Activated naive CD8-positive, alpha-beta T cell treated with anti-CD3 and anti-CD28 coated beads for 36 hours (primary cell): ENCODE results near the gene CORO1C. TPM values are rescaled to one million over a fixed set of nuclear protein-coding genes. Genes with fewer than 3 reads are reported as not detected.

Experiments used
- DNase-seq: peaks from one replicate; pipeline ENCODE4 v3.0.0; 2021
- H3K27ac Mint-ChIP-seq: one replicate; pipeline ENCODE4 v1.8.0; 2022; ENCODE audit warnings: mild to moderate bottlenecking, moderate library complexity, mixed read lengths
- H3K27me3 Mint-ChIP-seq: one replicate; pipeline ENCODE4 v1.8.0; 2022; ENCODE audit warnings: mild to moderate bottlenecking, mixed read lengths
- H3K36me3 Mint-ChIP-seq: one replicate; pipeline ENCODE4 v1.8.0; 2021; ENCODE audit warnings: mild to moderate bottlenecking, mixed read lengths
- H3K4me1 Mint-ChIP-seq: one replicate; pipeline ENCODE4 v1.8.0; 2021; ENCODE audit warnings: mixed read lengths
- H3K4me3 Mint-ChIP-seq: one replicate; pipeline ENCODE4 v1.8.0; 2022; ENCODE audit warnings: mild to moderate bottlenecking, moderate library complexity, mixed read lengths
- H3K9me3 Mint-ChIP-seq: one replicate; pipeline ENCODE4 v1.8.0; 2022; ENCODE audit warnings: mixed read lengths
- total RNA-seq, 2 experiments: library from RNA; stranded (reverse); gene quantifications; one replicate each; pipeline ENCODE4 v1.2.3, GENCODE V29; 2021

The CORO1C gene
- total RNA-seq, 2 experiments from 2014 or later: 87.4 to 90.6 TPM

DNA sequence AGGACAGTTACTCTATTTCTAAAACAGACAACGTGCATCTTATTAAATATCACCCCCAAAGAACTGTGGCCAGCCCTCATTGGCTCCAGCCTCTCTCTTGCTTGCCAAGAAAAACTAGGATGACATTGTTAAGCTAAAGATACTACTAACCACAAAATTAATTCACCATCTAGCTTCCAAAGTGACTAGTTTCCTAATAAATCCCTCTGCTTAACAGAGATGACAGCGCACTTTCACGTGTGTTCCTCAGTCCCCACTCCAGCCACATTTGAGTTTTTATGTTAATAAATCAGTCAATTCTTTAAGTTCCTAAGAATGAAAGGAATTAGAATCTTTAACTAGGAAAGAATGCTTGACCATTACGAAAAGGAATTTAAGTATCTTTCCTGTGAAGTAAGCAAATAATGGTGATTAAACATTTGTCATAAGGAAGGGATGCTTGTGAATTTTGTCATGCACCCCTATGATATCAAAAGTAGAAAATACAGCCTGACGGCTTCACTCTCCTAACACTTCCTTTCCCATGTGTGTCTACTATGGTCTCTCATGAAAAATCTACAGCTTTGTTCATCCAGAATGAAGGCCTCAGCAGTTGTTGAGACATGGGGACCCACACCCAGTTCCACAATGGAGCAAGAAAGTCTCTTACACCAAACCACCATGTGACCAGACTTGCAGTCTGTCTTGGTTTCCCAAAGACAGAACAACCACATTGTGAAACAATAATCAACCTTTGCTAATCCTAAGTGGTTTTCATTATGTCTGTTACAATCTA, 8.1 kb downstream of the CORO1C start:
- Mint-ChIP-seq H3K4me1 (peaks cover 34% of the 10 kb centered on the region), H3K4me3 (no peak overlapping the region), H3K27me3 (no peaks in the 10 kb centered on the region), H3K36me3 (no peaks in the 10 kb centered on the region), H3K9me3 (no peaks in the 10 kb centered on the region), H3K27ac (no peak overlapping the region)
- no peak for DNase-seq

DNA sequence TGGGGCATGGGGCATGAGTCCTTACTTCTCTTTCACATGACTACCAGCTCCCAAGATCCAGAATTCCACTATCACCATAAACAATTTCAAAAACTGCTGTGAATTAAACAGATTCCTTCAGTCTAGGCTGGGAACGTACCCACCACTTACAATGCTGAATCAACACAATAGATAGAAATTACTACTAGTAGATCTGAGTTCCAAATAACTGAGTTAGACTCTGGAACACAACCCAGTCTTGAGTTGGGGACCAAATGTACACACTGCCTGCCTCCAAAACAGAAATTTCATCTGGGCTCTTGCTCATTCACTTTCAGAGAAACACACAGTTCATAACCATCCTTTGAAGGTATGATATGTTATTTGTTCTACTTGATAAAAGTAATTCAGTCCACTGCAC, 8.9 kb downstream of the CORO1C start:
- H3K27me3 Mint-ChIP-seq: no peaks in the 10 kb centered on the region
- no peaks in the 10 kb centered on the region for H3K36me3 Mint-ChIP-seq
- H3K27ac Mint-ChIP-seq: no peak overlapping the region
- peaks cover 34% of the 10 kb centered on the region for H3K4me1 Mint-ChIP-seq
- H3K4me3 Mint-ChIP-seq: no peak overlapping the region
- H3K9me3 Mint-ChIP-seq: no peaks in the 10 kb centered on the region
- DNase-seq: no peak

DNA sequence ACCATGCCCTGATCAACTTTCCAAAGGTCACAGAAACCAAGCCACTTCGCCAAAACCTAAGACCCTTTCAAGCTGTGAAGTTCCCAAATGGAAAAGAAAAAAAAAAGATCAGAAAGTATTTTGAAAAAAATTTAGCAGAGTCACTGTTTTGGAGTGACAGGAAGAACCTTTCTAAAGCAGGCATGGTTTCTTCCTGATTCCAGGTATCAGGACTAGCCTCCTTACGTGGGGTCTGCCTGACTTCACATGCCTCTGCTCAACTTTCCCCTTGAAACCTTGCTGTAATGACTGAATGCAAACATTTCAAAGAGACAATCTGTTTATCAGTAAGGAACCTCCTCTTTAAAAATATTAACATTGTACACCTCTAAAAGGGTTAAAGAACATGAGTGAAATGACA, 9.5 kb downstream of the CORO1C start:
- no peak for DNase-seq
- Mint-ChIP-seq H3K36me3 (no peaks in the 10 kb centered on the region), H3K27me3 (no peaks in the 10 kb centered on the region), H3K27ac (no peak overlapping the region), H3K4me1 (peaks cover 32% of the 10 kb centered on the region), H3K4me3 (no peak overlapping the region), H3K9me3 (no peaks in the 10 kb centered on the region)

DNA sequence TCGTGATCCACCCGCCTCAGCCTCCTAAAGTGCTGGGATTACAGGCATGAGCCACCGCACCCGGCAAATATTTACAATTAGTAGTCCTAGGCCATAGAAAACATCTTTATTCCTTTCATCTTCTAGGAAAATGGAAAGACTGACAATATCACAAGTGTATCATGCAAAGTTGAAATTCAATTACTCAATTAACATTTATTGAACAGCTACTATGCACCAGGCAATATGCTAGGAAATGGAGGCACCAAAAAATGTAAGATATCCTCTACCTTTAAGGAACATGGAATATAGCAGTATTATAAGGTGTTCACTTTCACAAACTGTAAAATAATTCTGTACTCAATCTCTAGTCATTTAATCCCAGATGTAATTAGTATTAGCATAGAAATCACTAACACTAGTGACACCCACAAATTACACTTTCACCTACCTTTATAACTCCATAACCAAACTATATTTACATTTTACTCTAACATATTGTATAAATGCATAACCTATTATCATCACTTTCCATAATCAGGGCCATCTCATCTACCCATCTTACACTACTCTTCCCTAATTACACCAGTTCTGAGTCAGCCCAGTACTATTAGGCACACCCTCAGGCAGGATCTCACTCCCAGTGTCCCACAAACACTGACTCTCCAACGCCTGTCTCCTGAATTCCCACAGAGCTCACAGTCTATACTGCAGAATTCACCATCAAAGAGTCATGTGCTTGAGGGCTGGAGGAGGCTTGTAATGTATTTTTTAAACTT, 10.4 kb downstream of the CORO1C start:
- Mint-ChIP-seq H3K4me3 (no peak overlapping the region), H3K4me1 (peaks cover 32% of the 10 kb centered on the region), H3K9me3 (no peaks in the 10 kb centered on the region), H3K27ac (no peak overlapping the region), H3K36me3 (no peaks in the 10 kb centered on the region), H3K27me3 (no peaks in the 10 kb centered on the region)
- no peak for DNase-seq

DNA sequence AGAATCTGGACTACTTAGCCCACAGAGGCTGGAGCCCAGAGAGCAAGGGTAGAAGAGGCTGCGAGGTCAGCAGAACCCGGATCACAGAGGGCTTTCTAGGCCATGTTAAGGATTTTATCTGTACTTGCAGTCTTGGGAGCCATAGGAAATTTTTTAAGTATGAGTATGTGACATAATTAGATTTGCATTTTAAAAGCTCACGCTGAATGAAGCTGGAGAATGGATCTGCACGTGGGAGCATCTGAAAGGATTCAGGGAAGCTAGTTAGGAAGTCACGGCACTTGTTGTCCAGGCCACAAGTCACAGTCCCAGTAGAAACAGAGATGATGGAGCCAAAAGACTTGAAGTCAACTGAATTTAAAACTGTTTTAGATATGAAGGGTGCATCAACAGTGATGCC, 14.1 kb downstream of the CORO1C start:
- Mint-ChIP-seq H3K27ac (no peak overlapping the region), H3K27me3 (no peaks in the 10 kb centered on the region), H3K36me3 (no peaks in the 10 kb centered on the region), H3K4me3 (no peak overlapping the region), H3K4me1 (peaks cover 10% of the 10 kb centered on the region), H3K9me3 (no peaks in the 10 kb centered on the region)
- DNase-seq: no peak

DNA sequence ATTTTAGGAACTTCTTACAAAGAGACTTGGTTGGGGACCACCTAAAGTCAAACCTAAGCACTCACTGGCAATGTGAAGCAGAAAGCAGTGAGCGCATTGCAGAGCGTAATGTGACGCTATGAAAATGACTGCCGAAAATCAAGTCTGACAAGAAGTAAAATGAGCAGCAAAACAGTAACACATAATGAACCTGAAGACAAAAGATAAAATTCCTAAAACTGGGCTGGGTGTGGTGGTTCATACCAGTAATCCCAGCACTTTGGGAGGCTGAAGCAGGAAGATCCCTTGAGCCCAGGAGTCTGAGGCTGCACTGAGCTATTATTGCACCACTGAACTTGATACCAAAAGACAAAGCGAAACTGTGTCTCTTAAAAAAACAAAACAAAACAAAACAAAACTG, 16.5 kb downstream of the CORO1C start:
- no peak overlapping the region for H3K27ac Mint-ChIP-seq
- no peak overlapping the region for H3K4me3 Mint-ChIP-seq
- H3K4me1 Mint-ChIP-seq: peaks cover 12% of the 10 kb centered on the region
- H3K36me3 Mint-ChIP-seq: no peaks in the 10 kb centered on the region
- no peak for DNase-seq
- no peaks in the 10 kb centered on the region for H3K9me3 Mint-ChIP-seq
- no peaks in the 10 kb centered on the region for H3K27me3 Mint-ChIP-seq

DNA sequence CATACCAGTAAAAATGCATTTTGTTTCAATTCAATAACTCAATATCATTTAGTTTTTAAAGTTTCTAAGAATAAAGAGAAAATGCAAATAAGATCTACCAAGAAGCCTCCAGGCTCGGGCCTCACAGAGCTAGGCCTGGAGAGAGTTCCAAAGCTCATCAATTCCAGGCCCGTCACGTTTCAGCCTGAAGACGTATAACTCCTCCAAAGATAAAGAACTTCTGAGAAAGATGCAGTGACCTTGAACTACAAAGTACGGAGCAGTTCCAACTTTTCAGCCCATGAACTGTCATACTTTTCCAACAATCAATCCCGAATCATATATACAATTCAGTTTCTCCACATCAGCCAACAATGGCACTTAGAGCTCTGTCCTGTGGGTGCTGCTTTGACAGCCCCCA, 17.8 kb downstream of the CORO1C start:
- Mint-ChIP-seq H3K36me3 (no peaks in the 10 kb centered on the region), H3K27ac (no peak overlapping the region), H3K27me3 (no peaks in the 10 kb centered on the region), H3K4me3 (no peak overlapping the region), H3K4me1 (peaks cover 12% of the 10 kb centered on the region), H3K9me3 (no peaks in the 10 kb centered on the region)
- DNase-seq: no peak

DNA sequence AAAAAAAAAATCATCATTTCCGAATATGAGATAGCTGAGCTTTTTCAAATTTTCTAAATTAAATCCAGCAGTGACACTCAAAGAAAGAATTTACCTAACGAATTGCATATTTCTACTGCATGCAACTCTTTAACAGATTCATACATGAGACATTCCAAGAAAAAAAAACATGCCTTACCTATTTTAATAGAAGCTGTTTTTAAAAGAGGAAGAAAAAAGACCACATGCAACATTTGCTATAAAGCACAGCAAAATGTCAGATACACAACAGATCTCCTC, 18.5 kb downstream of the CORO1C start:
- no peak overlapping the region for H3K27ac Mint-ChIP-seq
- no peak for DNase-seq
- no peaks in the 10 kb centered on the region for H3K9me3 Mint-ChIP-seq
- H3K4me1 Mint-ChIP-seq: peaks cover 12% of the 10 kb centered on the region
- no peaks in the 10 kb centered on the region for H3K36me3 Mint-ChIP-seq
- no peaks in the 10 kb centered on the region for H3K27me3 Mint-ChIP-seq
- no peak overlapping the region for H3K4me3 Mint-ChIP-seq

DNA sequence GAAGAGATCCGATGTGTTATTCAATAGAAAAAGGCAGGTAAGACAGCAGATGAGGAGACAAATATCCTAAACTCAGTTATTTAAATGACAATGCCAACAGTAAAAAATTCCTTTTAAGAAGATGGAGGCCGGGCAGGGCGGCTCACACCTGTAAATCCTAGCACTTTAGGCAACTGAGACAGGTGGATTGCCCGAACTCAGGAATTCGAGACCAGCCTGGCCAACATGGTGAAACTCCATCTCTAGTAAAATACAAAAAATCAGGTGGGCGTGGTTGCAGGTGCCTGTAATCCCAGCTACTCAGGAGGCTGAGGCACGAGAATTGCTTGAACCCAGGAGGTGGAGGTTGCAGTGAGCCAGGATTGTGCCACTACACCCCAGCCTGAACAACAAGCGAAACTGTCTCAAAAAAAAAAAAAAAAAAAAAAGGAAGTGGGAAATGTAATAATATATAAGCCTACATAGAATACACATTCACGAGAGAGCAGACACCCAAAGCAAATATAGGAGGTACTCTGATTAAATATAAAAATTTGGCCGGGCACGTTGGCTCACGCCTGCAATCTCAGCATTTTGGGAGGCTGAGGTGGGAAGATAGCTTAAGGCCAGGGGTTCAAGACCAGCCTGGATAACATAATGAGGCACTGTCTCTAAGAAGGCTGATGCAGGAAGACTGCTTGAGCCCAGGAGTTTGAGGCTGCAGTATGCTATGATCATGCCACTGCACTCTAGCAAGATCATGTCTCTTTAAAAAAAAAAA, 19.0 kb downstream of the CORO1C start:
- Mint-ChIP-seq H3K27ac (no peak overlapping the region), H3K4me3 (no peak overlapping the region), H3K9me3 (no peaks in the 10 kb centered on the region), H3K36me3 (no peaks in the 10 kb centered on the region), H3K4me1 (peaks cover 12% of the 10 kb centered on the region), H3K27me3 (no peaks in the 10 kb centered on the region)
- no peak for DNase-seq

DNA sequence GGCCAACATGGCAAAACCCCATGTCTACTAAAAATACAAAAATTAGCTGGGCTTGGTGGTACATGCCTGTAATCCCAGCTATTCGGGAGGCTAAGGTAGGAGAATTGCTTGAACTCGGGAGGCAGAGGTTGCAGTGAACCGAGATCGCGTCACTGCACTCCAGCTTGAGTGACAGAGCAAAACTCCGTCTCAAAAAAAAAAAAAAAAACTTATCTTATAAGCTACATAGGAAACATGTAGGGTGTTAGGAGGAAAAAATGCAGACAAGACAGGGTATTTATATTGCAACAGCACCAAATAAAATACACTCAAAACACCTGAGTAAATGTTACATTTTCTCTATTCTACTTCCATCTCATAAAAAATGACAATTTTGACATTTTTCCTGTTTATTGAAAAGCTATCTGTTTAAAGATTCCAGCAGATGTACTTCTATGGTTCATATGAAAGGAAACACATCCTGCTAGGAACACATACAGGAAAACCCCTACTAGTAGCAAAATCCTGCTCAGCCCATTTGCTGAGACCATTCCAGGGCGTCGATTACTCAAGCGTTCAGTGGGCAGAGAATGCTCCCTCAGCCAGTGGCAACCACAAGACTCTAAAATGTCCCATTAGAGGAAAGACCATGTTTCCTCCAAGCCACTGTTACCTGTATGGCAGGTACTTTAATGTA, 19.7 kb downstream of the CORO1C start:
- Mint-ChIP-seq H3K4me1 (peaks cover 12% of the 10 kb centered on the region), H3K27me3 (no peaks in the 10 kb centered on the region), H3K9me3 (no peaks in the 10 kb centered on the region), H3K27ac (no peak overlapping the region), H3K4me3 (no peak overlapping the region), H3K36me3 (no peaks in the 10 kb centered on the region)
- no peak for DNase-seq

DNA sequence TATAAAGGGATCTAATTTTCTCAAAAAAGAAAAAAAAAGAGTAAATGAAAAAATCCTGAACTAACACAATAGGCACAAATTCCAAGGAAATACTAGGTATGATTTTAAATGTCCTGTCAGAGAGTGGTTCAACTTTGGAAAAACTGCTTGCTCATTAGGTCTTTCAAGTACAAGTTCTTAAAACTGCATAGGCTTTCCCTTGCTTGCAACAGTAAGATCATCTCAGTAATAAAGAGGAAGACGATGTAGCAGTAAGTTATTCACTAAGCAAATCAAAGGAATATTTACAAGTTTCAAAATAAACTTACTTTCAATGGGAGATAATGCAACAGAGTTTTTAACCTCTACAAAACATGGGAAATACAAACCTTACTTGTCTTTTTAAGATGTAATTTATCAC, 21.6 kb downstream of the CORO1C start:
- Mint-ChIP-seq H3K9me3 (no peaks in the 10 kb centered on the region), H3K4me1 (peaks cover 12% of the 10 kb centered on the region), H3K36me3 (no peaks in the 10 kb centered on the region), H3K4me3 (no peak overlapping the region), H3K27me3 (no peaks in the 10 kb centered on the region), H3K27ac (no peak overlapping the region)
- DNase-seq: no peak

DNA sequence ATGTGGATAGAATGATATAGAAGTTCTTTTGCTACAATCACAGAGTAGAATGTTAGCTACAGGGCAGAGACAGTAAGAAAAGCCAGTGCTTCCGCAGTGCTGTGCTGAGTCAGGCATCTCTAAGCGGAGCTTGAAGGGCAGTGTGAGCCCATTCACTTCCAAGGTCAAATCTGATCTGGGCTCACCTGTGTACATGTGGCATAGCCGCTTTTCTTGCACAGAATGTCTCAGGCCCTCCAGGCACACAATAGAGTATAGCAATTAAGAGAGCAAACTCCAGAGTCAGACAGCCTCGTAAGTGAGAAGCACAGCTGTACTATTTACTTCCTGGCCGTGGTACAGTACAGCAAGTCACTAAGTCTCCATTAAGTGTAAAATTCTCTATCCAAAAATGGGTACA, 26.8 kb downstream of the CORO1C start:
- H3K4me3 Mint-ChIP-seq: no peak overlapping the region
- H3K9me3 Mint-ChIP-seq: no peaks in the 10 kb centered on the region
- no peaks in the 10 kb centered on the region for H3K27me3 Mint-ChIP-seq
- peaks cover 9% of the 10 kb centered on the region for H3K36me3 Mint-ChIP-seq
- peaks cover 10% of the 10 kb centered on the region for H3K4me1 Mint-ChIP-seq
- no peak for DNase-seq
- H3K27ac Mint-ChIP-seq: no peak overlapping the region

DNA sequence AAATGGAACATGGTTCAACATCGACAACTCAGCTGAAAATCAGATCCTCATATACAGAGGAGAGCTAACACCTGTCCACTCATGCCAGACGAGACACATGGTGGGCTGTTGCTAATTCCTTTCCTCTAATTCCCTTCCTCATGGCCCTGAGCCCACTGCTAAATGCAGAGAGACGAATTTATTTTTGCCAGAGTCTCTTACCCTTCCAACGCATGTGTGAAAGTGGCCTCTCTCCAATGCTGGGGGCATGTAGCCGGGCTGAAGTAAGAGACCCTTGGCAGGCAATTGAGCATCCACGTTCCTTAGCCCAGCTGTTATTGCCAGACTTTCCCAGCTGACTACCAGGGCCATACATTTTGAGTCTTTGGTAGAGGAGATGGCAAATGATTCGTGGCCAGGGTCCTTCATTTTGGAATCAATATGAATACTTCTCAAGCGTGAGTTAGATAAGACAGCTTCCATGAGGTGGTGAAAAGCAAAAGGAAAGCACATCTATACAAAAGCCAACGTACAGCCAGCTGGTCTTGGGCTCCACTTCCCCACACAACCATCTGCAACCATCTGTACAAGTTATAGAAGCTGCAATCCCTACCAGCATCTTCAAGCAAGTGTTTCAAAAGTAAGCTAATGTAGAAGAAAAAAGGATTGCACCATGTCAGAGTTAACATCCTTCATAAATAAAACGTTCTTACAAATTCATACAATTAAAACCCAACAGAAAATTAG, 28.6 kb downstream of the CORO1C start:
- H3K27ac Mint-ChIP-seq: no peak overlapping the region
- peaks cover 13% of the 10 kb centered on the region for H3K4me1 Mint-ChIP-seq
- H3K36me3 Mint-ChIP-seq: peaks cover 17% of the 10 kb centered on the region
- H3K9me3 Mint-ChIP-seq: no peaks in the 10 kb centered on the region
- H3K27me3 Mint-ChIP-seq: no peaks in the 10 kb centered on the region
- DNase-seq: no peak
- H3K4me3 Mint-ChIP-seq: no peak overlapping the region

DNA sequence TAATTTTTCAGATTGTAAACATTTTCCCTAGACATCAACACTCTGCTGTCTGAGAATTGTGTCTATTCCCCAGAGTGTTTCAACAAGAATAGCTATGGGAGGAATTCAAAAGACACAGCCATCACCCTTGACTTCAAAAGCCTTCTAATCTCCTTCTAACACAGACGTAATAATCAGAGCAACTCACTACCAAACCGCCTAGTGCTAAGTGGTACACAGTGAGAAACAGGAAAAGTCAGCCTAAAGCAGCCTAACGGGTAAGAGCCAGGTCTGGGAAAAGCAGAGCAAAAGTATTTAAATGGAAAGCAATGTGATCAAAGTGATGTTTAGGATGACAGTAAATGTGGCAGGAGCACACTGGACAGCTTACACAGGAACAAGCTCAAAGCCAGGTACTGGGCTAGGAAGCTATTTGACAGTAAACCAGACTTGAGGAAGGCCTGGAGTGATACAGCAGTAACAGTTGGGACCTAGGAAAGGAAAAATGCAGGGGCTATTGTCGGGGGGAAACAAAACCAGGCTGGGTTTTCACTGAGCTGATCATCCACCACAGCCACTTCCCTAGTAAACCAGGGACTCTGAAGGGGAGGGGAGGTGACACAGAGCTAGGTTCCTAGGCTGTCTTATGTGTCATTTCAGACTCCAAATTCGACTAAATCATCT, 29.4 kb downstream of the CORO1C start:
- no peaks in the 10 kb centered on the region for H3K9me3 Mint-ChIP-seq
- no peak for DNase-seq
- H3K36me3 Mint-ChIP-seq: peaks cover 17% of the 10 kb centered on the region
- no peaks in the 10 kb centered on the region for H3K27me3 Mint-ChIP-seq
- peaks cover 17% of the 10 kb centered on the region for H3K4me1 Mint-ChIP-seq
- no peak overlapping the region for H3K4me3 Mint-ChIP-seq
- H3K27ac Mint-ChIP-seq: no peak overlapping the region
